Activated CD8-positive, alpha-beta memory T cell treated with anti-CD3 and anti-CD28 coated beads for 48 hours (primary cell): Measurements from ENCODE around the gene GJE1.
A peak's percentile ranks its signal among the peaks of the same experiment; 100 is the strongest.
"Not testable (repeated sequence)": the region's sequence is repeated elsewhere in the genome, so short reads cannot be mapped to it uniquely, and the experiment has no call there.

ENCODE experiments used
- DNase-seq, 3 experiments: peaks; one replicate each; pipeline ENCODE4 v3.0.0-alpha.2; 2020; ENCODE audit warnings: low read depth in 2 of 3, low spot score in 2 of 3

Gene GJE1, protein sequence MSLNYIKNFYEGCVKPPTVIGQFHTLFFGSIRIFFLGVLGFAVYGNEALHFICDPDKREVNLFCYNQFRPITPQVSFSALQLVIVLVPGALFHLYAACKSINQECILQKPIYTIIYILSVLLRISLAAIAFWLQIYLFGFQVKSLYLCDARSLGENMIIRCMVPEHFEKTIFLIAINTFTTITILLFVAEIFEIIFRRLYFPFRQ

DNA sequence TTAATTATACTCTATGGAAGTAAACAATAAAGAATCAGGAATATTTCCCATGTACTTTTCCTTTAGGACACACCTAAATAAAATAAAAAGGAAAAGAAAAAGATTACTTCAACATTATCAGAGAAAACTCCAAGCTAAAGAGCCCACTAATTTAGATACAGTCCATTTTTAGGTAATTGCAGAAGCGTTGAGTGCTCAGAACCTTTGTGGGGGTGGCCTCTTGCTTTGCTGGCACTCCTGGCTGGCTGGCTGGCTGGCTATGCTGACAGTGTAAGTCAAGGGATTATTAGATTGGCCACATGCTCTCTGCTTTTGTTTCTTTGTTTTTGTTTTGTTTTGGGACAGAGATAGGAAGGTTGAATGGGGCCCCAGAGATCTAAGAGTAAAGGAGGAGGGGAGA, at the start of gene GJE1:
Gene GJE1 (plus strand): TSS at position 301 of the 400 bp plus-strand sequence. CDS start 234 bp downstream, outside the sequence.
- DNase-seq = no peak

DNA sequence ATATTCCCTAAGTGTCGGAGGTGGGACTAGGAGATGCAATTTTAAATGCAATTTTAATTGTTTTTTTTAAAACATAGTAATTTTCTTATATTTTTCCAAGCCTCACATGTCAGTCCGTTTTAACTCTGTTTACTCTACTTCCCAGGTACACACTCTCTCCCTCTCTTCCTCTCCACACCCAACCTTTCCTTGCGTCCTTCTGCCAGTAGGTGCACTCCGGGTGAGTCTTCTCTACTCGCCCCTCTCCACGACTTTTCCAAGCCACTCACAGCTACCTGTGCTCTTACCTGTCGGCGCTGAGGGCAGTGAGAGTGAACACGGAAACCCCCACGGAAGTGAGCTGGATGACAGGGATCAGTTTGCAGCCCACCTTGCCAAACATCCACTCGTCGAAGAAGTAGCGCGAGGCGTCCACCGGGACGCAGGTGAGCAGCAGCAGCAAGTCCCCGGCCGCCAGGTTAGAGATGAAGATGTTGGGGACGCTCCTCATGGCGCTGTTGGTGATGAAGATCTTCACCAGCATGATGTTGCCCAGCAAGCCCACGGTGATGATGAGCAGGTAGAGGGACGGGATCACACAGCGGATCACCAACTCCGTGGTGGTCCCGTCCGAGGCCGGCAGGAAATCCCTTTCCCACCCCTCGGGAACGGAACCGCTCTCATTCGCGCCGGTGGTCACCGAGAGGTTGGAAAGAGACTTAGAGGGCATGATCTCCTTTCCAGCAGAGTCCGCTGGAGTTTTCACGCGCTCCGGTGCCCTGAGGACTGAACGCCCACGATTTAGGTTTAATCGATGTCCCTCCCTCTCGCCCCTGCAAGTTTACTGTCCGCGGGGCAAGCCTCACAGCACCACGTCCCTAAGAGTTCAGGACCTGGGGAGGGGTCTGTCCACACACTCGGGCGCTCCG, 44.5 kb upstream of the GJE1 start:
- no peak for DNase-seq

DNA sequence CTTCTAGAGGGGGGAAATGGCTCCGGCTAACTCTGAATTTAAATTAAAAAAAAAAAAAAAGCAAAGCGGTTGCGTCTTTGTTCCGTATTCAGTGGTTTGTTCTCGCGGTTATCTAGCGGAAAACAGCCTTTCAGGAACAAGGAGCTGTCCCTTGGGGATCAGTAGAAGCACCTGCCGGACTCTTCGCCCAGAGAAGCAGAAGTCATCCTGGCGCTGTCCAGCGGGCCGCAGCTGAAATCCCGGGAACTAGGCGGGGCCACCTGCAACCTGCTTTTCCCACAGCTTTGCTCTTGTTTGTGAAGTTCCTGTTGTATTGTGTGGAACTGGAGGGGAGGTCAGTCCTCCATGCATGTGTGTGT, 43.9 kb upstream of the GJE1 start:
- no peak for DNase-seq

DNA sequence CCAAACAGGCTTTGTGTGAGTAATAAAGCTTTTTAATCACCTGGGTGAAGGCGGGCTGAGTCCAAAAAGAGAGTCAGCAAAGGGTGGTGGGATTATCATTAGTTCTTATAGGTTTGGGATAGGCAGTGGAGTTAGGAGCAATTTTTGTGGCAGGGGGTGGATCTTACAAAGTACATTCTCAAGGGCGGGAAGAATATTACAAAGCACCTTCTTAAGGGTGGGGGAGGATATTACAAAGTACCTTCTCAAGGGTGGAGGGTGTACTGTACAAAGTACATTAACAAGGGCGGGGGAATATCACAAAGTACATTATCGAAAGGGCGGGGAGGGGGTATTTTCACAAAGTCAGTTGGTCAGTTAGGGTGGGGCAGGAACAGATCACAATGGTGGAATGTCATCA, 27.9 kb upstream of the GJE1 start:
- DNase-seq = not testable (repeated sequence)

DNA sequence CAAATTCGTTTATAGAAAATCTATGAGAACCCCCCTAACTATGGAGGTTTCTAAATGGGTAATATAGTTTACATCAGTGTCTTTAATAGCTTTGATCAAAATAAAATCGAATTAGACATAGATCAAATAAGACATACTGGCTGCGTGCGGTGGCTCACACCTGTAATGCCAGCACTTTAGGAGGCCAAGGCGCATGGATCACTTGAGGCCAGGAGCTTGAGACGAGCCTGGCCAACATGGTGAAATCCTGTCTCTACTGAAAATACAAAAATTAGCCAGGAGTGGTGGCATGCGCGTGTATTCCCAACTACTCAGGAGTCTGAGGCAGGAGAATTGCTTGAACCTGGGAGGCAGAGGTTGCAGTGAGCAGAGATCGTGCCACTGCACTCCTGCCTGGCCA, 21.9 kb upstream of the GJE1 start:
- DNase-seq = not testable (repeated sequence)

DNA sequence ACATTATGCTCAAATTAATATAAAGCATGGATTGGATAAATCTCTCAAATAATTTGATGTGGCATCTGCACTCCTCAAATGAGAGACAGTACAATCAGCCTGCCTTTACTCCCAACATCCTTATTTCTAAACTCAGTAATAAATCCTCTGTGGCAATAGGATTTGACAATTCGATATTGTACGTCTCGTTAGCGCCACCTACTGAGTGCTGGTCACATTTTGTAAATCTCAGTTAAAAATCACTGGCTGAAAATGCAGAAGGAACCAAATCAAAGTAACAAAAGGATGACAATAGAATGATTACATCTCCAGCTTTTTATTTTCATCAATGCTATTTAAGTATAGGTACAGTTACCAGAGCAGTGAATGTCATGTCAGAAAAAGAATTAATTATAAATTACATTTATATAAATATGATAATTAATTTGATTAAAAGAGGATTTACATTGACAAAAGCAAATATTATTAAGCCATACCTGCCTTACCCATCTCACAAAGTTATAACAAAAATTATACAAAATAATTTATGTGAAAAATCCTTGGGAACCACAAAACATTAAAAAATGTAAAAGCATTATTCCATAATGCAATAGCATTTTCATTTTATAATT, 20.2 kb upstream of the GJE1 start:
- peak; percentile 13 to 50 (median 30) for DNase-seq

DNA sequence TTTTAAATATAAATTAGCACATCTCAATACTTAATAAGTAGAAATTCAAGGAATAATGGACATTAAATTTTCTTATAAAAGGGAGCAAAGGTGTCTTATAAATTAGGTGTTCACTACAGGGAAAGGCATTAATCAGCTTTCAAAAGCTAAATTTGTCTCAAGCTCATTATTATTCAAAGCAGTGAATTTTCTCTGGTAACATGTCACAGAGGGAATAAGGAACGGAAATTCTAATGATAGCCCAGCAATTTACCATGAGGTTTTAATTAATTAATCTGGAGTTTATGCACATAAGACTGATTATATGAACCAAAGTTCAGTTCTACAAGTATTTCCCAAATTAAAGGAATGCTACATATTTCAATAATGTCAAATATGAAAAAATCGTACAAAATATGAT, 15.4 kb upstream of the GJE1 start:
- no peak for DNase-seq

DNA sequence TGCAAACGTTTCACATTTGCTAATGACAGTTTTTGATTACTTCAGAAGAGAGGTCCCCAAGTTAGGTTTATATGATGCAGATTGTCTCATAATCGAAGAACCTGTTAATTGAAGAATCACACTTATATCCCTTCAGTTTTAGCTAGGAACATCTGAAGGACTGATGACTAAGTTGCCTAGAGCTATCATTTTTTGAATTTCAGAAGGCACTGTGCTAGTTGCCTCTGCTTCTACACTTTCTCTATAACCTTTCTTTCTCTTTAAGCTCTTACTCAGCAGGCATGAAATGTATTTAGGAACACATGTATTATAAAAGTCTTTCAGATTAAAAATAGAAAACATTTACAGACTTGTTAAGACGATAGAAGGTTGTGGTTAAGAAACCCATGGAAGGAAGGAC, 14.4 kb upstream of the GJE1 start:
- DNase-seq = no peak

DNA sequence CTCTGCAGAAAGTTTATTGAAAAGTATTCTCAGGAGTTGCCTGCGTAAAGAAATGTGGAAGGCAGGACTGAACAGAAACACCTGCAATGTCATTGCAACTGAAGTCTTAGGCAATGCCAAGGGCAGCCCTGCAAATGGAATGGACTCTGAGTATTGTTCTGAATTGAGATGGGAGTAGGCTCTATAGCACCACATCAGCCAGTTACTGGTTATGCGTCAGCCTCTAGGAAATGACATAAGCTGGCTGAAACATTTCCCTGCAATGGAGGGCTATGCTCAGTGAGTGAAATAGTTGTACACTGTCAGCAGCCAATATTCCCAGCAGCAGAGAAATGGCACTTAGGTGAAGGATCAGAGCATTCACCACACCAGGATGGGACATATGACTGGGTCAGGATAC, 13.8 kb upstream of the GJE1 start:
- DNase-seq = no peak

DNA sequence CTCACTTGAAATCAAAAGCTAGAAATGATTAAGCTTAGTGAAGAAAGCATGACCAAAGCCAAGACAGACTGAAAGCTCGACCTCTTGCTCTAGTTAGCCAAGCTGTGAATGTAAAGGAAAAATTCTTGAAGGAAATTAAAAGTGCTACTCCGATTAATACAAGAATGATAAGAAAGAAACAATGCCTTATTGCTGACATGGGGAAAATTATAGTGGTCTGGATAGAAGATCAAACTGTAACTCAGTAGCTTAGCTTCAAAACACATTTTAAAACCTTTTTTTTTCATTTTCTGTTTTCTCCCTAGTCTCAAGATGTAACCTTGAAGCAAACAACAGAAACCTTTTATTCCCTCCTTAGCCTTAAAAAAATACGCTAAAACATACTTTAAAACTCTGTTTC, 11.4 kb upstream of the GJE1 start:
- no peak for DNase-seq

DNA sequence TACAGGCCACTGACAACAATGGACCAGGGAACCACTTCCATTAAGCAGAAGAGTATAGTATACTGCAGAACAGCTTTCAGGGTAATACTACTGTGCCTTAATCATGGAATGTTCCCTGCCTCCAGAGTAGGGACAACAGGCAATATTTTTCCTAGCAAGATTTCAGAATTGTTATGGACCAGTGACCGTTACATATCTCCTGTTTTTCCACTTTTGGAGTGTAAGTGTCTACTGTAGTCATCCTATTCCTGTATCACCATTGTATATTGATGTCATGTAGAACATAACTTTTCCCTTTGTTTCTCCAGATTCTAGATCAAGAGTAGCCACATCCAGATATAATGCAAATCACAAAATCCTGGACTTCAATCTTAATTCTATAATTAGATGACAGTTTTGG, 1.9 kb upstream of the GJE1 start:
- no peak for DNase-seq

DNA sequence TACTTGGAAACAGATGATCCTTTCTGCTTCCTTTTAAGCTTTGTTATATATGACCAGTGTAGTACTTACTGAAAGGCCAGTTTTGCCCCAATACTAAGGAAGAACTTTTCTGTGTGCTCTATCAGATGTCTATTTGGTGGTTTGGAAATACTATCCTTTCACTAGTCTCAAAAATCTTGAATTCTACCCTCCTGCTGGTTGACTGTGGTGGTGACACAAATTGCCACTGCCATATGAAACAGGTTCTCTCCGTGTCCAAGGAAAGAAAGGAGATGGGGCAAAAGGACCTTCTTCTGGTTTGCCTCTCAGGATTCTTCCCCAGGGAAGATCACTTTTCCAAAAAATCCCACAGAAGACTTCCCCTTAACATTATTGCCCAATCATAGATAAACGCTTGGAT, 6.2 kb downstream of the GJE1 start:
- DNase-seq = no peak

DNA sequence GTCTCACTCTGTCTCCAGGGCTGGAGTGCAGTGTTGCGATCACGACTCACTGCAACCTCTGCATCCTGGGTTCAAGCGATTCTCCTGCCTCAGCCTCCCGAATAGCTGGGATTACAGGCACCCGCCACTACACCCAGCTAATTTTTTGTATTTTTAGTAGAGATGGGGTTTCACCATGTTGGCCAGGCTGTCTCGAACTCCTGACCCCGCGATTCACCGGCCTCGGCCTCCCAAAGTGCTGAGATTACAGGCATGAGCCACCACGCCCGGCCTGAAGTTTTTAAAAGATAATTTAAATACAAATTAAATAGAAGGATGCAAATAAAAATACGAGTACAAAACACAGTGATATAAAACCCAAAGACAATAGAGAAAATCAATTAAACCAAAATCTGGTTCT, 8.8 kb downstream of the GJE1 start:
- not testable (repeated sequence) for DNase-seq

DNA sequence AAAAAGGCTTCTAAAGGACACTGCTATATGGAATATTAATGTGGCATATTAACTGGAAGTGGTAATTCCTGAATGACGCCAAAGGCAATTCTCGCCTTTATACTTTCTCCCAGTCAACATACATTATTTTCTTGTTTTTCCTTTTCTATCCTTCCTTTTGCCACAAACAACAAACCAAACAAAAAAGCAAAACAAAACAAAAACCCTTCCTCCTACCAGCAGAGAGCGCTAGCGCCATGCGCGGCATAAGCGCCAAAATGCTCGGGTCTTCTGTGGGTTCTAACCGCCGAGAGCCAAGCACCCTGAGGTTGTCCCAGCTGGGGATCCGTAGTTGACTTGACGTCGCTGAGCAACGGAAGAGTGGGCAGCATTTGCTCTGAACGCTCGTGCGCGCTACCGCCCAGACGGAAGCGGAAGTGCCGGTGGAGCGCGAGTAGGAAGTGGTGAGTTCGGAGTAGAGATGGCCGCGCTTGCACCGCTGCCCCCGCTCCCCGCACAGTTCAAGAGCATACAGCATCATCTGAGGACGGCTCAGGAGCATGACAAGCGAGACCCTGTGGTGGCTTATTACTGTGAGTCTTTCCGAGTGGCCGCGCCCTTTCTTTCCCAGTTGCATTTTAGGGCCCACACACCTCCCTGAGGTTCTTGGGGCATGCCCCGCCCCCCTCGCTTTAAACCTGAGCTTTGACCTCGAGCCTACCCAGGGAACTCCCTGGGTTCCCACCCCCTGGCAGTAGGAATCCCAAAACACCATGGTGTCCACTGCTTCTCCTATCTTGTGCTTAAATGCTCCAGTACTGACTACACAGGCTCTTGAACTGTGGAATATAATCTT, 14.3 kb downstream of the GJE1 start, which contains the start of the genes NMBR and VTA1:
Gene NMBR (minus strand): TSS at position 295 of the 835 bp plus-strand sequence. CDS start 58,464 bp downstream, outside the sequence.
Gene VTA1 (plus strand): TSS at position 436 of the 835 bp plus-strand sequence. CDS start 25 bp downstream, at position 461.
- peak; percentile 69 to 87 (median 80) for DNase-seq

DNA sequence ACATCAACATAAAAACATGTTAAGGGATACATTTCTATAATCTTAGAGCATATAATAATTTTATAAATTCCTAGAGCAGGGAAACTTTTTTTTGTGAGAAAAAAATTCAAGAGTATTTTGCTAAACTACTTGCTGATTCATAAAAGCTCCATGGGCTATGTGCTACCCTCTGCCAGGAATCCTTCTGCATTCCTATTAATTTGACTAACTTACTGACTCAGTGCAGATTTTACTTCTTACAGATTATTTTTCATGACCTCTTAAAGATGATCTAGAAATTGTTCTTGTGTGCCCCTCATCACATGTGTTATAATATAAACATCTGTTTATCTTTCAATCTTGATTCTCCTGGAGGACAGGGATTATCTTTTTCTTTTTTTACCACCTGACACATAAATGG, 20.0 kb downstream of the GJE1 start:
- DNase-seq = no peak

DNA sequence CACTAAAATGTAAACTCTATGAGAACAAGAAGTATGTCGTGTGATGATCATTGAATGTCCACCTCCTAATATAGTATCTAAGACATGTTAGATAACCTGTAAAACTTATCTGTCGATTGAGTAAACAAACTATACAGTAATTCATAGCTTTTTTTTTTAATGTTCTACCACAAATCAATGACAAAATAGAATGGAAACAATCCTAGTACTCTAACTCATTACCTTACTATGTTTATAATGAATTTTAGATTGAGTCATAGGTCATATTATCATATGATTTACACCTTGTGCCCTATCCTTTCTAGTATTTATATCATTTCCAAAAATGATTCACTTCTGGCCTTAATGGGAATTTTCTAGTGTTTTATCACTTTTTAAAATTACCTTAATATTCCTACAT, 20.5 kb downstream of the GJE1 start:
- no peak for DNase-seq

DNA sequence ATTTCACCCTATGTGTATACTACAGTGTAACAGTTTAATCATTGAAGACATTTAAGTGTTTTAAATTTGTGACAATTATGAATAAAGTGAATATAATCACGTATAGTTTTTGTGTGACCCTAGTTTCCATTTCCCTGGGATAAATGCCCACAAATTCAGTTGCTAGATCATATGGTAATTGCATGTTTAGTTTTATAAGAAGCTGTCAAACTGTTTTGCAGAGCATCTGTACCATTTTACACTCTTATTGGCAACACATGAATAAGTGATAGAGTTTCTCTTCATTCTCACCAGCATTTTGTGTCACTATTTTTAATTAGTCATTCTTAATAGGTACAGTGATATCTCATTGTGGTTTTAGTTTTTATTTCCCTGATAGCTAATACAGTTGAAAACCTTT, 21.6 kb downstream of the GJE1 start:
- DNase-seq = no peak

DNA sequence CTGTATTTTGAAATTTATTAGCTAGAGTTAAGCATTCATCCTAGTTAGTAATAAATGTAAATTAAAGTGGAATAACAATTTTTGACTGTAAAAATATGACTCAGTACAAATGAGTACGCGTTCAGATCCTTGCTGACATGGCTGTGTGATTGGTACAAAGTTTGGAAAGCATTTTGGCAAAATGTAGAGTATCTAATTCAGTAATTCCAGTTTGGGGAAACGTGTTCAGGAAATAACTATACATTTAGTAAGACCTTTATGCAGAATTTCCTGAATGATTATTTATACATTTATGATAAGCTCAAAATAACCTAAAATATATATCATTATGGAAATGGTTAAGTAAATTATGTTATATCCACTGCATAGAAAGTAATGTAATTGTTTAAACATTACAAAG, 22.4 kb downstream of the GJE1 start:
- DNase-seq = no peak

DNA sequence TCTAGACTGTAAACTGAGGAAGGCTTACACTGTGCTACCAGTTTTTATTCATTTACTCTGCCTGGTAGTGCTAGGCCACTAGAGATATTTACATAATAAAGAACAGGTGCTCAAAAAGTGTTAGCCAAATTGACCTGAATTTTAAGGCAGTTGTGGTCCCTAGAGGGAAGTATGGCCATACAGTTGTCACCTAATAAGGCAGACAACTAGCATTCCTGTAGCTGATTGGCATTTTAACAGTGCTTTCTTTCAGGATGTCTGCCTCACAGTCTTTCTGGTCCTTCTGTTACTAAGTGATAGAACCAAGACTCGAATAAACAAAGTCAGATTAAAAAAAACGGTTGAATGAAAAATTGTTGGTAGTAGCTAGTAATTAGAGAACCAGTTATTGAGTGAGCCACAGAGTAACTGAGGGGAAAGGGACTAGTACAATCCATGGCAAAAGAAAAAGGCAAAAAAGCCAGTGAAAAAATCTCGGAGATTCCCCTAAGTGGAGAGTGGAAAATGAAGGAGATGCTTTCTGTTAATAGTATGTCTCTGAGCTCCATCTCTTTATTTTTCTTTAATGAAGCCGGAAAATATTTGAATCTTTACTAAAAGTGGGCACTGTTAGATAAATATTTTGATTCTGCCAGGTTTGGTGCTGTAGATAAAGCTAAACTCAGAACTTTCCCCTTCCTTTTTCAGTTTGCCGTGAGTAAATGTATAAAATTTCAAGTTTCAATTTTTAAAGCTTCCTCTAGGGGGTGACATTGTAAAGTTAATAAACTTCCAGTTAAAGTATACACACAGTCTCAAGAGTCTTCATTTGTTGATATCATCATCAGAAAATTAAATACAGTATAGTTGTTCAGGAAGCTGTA, 23.4 kb downstream of the GJE1 start:
- DNase-seq = no peak

DNA sequence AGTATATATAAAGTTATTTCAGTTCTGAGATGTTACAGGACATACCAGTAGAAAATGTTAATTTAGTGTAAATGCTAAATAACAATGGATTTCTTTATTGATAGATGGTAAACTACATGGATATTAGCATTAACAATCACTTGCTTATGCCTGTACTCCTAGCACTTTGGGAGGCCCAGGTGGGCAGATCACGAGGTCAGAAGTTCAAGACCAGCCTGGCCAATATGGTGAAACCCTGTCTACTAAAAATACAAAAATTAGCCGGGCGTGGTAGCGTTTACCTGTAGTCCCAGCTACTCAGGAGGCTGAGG, 24.0 kb downstream of the GJE1 start:
- DNase-seq = not testable (repeated sequence)
